Hematopoietic multipotent progenitor cell treated with erythropoietin and hydrocortisone succinate and interleukin-3 and kit ligand, for 17 days (in vitro differentiated cells): Measurements from ENCODE around the gene SPAG16.
"Not testable (repeated sequence)": the region's sequence is repeated elsewhere in the genome, so short reads cannot be mapped to it uniquely, and the experiment has no call there.

Experiments used
- DNase-seq: peaks from one replicate; pipeline ENCODE4 v3.0.0-alpha.2; 2015; ENCODE audit warnings: low spot score

The SPAG16 gene

GRCh38 chr2:213274143-213274542 is 10.1 kb upstream of the SPAG16 start:
- no peak for DNase-seq

- no peak for DNase-seq
Observed at GRCh38 chr2:213275265-213275664, 9.0 kb upstream of the SPAG16 start.

- DNase-seq, result not testable (repeated sequence)
Observed at GRCh38 chr2:213277134-213277533, 7.1 kb upstream of the SPAG16 start.

- no peak for DNase-seq
Observed at GRCh38 chr2:213279116-213279620, 5.1 kb upstream of the SPAG16 start.

GRCh38 chr2:213279971-213280370 is 4.3 kb upstream of the SPAG16 start:
- DNase-seq, result no peak

GRCh38 chr2:213281156-213281555 is 3.1 kb upstream of the SPAG16 start:
- no peak for DNase-seq

- DNase-seq, result no peak
Observed at GRCh38 chr2:213285404-213285803, 1.1 kb downstream of the SPAG16 start.

GRCh38 chr2:213286161-213286560 is 1.9 kb downstream of the SPAG16 start:
- no peak for DNase-seq

- no peak for DNase-seq
Observed at GRCh38 chr2:213288913-213289700, 4.8 kb downstream of the SPAG16 start.

GRCh38 chr2:213290501-213290900 is 6.2 kb downstream of the SPAG16 start:
- DNase-seq, result no peak

GRCh38 chr2:213296270-213296669 is 12.0 kb downstream of the SPAG16 start:
- no peak for DNase-seq

GRCh38 chr2:213306316-213306942 is 22.2 kb downstream of the SPAG16 start:
- no peak for DNase-seq

GRCh38 chr2:213315168-213315876 is 31.1 kb downstream of the SPAG16 start:
- no peak for DNase-seq

GRCh38 chr2:213316001-213316735 is 31.9 kb downstream of the SPAG16 start:
- DNase-seq, result no peak

- no peak for DNase-seq
Observed at GRCh38 chr2:213317929-213318328, 33.7 kb downstream of the SPAG16 start.

- DNase-seq, result no peak
Observed at GRCh38 chr2:213320604-213321003, 36.3 kb downstream of the SPAG16 start.

- no peak for DNase-seq
Observed at GRCh38 chr2:213336253-213336770, 52.0 kb downstream of the SPAG16 start.

- no peak for DNase-seq
Observed at GRCh38 chr2:213353419-213353818, 69.2 kb downstream of the SPAG16 start.

GRCh38 chr2:213376644-213377043 is 92.4 kb downstream of the SPAG16 start:
- DNase-seq, result no peak

- not testable (repeated sequence) for DNase-seq
Observed at GRCh38 chr2:213407027-213407426, 122.8 kb downstream of the SPAG16 start.

GRCh38 chr2:213408426-213409070 is 124.3 kb downstream of the SPAG16 start:
- DNase-seq, result not testable (repeated sequence)
